NCI-H526 (cell line): Measurements from ENCODE around the gene GSTM2.

ENCODE experiments used
- DNase-seq, 2 experiments: peaks; one replicate each; lab custom pipeline; 2025; lab: John Stamatoyannopoulos, UW

Gene GSTM2

DNA sequence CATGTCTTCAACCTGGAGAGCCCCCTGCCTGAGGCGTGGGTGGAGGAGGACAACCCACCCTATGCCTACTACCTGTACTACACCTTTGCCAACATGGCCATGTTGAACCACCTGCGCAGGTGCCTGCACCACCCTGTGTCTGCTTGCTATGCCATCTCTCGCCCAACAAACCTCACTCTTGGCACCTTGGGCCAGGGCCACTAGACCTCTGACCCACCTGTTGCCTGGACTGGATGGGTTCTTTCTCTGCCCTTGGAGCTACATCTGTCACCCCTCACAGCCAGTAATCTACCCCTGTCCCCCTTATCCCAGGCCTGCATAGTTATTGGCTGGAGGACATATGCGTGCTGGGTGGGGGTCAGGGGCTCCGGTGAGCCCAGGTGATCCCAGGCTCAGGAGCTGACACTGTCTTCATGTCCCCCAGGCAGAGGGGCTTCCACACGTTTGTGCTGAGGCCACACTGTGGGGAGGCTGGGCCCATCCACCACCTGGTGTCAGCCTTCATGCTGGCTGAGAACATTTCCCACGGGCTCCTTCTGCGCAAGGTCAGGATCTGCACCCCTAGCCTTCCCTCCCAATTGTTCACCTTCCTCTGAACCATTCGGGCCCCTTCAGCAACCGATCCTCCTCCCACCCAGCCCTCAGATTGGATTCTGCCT lies 38.4 kb upstream of the GSTM2 start:
- DNase-seq, result no peak

DNA sequence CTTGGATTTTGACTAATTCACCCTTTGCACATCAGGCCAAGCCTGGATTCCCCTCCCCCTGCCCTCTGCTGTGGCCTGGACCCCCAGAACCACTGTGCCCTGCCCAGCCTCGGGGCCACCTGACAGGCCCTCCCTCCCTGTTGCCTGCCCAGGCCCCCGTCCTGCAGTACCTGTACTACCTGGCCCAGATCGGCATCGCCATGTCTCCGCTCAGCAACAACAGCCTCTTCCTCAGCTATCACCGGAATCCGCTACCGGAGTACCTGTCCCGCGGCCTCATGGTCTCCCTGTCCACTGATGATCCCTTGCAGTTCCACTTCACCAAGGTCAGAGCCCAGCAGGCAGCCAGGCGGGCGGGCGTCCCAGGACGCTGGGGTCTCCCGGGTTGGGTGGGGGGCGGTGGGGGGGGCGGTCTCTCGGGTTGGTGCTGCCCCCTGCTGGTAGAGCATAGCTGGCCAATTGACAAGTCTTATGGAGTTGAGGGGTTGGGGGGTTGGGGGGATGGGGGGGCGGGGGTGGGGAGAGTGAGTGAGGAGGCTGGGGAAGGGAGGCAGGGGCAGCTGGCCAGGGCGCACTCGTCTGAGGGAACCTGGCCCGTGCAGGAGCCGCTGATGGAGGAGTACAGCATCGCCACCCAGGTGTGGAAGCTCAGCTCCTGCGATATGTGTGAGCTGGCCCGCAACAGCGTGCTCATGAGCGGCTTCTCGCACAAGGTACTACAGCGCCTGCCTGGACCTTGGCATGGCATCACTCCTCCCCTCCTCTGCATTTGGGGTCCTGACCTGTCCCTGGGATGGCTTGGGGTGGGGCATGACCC lies 37.6 kb upstream of the GSTM2 start:
- peak in 1 of 2 experiments; percentile 43 for DNase-seq

DNA sequence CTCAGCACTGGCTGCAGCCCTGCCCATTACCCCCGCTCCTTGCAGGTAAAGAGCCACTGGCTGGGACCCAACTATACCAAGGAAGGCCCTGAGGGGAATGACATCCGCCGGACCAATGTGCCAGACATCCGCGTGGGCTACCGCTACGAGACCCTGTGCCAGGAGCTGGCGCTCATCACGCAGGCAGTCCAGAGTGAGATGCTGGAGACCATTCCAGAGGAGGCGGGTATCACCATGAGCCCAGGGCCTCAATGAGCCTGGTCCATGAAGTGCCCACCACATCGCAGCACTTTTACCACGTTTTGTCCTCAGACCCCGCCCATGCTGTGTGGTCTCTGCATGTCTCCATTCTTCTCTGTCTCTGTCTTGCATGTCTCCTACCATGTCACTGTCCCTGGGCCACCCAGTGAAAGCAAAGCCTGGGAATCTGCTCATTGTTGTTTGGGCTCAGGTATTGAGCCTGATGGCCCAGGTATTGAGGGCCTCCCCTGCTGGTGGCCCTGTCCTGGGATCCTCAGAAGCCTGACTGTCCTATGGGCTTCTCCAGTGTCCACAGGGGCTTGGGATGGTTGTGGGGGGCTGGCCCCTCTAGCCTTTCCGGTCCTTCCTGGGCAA lies 36.9 kb upstream of the GSTM2 start:
- DNase-seq, result no peak

DNA sequence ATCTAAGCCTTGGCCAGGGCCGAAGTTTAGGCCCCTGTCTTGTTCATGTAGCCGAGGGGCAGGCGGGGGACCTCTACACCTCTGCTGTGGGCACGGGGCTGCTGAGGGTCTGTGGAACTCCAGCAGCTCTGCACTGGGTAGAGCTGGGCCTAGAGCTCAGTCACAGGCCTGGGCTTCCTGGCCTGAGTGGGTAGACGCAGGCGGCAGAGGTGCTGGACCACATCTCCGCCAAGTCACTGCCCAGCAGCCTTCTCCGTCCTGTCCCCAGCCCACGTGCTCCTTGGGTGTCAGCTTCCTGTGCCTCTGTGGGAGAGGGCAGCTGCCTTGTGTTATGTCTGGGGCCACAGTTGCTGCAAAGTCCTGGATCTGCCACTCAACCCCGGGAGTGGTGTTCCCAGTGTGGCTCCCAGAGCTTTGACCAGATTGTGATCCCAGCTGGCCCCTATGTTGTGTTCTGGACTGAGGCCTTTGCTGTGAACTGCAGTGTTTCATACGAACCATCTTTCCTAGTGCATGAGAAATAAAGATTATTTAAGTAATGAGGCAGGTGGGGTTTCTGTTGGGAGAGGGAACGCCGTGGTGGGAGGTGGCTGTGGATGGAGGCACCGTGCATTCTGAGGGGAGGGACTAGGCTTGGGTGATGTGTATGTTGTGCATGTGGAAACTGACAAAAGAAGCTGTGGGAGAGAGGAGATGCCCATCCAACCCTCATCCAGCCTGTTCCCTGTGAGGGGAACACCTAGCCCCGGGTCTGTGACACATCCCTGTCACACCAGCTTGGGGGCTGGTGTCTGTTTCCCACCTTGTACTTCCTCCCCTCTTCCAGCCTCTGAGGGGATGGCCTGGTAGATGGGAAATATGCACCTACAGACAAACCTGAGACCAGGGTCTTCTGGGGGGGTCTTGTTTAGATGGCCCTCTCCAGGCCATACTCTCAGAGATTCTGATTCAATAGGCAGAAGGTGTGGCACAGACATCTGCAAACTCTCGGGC lies 36.0 kb upstream of the GSTM2 start:
- no peak for DNase-seq

DNA sequence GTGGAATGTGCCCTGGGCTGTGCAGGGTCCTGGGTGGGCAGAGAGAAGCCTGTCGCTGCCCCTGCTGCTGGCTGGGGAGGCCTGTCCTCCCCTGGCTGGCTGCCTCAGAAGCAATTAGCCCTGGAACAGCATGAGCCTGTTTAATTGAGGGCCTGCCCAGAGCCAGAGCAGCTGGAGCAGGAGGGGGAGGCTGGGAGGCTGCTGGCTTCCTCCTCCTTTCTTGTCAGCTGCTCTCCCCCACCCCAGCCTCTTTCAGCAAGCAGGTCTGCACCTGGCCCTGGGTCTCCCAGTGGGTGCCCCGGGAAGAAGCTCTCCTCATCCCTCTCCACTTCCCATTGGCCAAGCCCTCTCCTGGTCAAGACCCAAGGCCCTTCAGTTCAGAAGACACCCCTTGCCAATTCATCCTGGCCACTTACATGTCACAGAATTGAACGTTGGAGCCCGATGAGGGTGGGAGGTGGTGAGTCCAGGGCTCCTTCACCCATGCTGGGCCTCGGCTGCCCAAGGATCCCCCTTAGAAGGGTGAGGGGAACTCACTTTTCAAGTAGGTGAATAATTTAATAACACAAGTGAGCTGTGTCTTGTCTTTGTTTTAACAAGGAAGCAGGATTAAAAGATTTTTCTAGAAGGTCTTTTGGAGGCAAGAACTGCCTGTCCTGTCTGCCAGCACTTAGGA lies 35.0 kb upstream of the GSTM2 start:
- no peak for DNase-seq

DNA sequence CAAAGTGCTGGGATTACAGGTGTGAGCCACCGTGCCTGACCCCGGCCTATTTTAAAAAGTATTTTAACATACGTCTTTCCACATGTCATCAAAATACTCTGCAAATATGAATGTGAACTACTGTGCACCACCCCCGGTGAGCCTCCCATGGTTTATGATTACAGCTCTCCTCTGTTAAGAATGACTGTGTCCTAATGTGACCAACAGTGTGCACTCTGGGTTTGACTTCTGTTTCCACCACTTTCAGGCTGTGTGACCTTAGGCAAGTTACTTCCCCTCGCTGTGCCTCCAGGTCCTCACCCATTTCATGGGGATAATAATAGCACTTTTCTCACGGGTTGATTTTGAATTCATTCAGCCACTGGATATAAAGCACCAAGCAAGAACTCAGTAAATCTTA lies 33.6 kb upstream of the GSTM2 start:
- no peak for DNase-seq

DNA sequence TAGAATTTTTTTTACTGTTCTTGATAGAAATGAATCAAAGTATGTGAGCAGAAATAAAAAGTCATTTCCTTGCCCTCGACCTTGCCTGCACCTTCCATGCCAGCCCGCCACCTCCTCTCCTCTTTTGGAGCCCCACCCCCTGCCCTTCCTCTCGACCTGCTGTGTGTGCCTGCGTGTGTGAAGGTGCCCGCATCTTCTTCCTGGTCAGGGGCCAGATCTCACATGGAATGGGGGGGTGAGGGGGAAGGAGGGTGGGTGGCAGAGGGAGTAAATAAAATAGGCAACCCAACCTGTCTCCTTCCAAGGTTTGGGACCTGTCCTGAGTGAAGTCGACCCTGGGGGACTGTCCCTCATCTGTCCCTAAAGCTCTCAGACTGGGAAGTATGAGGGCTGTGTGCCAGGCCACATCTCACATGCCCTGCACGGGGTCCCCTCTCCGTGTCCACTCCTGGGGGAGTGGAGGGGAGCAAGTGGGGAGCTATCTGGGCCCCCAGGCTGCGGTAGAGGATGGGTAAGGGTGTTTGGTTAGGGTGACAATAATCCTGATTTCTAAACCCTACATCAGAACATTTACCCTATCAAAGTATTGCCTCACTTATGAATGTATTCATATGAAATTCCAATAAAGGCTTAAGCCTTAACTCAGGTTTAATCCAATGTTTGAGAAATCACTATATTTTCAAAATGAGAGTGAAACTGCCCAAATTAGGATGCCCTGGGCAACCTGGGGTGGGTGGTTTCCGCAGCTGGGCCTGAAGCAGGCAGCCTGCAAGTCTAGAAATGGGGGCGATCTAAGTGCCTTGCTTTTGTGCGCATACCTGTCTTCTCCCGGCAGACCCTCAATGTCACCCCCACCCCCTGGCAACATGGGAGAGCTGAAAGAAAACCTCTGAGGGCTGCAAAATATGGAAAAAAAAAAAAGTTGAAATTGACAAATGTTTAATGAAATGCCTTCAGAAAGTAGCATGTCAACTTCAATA lies 32.8 kb upstream of the GSTM2 start:
- DNase-seq, result no peak

DNA sequence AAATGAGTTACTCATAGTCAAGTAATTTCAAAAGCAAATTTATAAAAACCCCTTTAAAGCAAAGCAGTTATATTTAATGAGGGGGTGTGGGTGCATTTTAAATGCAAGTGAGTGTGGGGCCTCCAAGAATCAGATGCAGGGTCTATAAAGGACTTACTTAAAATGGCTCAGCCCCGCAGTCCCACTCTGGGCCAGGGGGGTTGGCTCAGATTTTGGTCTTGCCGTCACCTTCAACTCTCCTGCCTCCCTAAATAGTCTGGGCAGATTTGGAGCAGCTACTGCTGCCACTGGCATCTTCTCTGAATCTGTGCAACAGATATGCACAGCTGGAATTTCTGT lies 32.0 kb upstream of the GSTM2 start:
- DNase-seq, result no peak

DNA sequence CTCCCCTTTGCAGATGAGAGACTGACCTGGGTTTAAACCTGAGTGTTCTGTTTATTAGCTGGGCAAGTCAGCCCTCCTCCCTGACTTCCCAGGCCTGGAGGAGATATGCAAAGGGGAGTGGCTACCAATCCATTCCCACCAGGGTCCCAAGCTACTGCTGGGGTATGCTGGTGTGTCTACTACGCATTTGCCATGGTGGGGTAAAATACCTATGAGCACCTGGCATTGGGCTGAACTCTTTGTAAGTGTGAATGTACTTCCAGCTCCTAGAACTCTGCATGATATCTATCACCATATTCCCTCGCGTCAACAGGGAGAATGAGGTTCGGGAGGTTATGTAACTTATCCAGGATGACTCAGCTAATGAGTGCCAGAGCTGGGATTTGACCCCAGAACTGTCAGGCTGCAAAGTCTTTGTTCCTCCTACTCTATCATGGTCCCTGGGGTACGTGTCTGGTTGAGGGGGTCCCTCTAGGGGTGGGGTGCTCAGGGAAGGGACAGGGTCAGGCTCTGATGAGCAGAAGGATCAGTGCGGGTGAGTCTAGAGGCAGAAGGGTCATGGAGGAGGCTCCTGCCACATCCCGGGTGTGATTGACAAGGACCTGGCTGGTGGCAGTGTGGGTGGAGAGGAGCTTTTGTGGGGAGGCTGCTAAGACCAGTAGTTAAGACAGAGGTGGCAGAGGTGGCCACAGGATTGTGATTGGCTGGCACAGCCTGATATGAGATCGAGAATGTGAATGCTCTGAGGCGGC lies 31.5 kb upstream of the GSTM2 start:
- no peak for DNase-seq

DNA sequence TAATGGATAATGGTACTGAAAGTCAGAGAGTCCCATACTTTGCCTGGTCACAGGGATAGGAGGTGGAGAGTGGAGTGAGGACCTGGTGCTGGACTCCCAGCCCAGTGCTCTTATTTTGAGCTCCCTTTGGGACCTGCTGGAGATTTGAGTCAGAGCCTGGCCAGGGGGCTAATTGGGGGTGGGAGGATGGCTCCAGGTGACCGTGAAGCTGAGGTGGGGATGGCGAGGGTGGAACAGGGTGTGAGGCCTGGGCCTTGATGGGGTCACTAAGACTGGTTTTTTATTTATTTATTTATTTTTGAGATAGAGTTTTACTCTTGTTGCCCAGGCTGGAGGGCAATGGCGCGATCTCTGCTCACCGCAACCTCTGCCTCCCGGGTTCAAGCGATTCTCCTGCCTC lies 30.4 kb upstream of the GSTM2 start:
- DNase-seq, result no peak

DNA sequence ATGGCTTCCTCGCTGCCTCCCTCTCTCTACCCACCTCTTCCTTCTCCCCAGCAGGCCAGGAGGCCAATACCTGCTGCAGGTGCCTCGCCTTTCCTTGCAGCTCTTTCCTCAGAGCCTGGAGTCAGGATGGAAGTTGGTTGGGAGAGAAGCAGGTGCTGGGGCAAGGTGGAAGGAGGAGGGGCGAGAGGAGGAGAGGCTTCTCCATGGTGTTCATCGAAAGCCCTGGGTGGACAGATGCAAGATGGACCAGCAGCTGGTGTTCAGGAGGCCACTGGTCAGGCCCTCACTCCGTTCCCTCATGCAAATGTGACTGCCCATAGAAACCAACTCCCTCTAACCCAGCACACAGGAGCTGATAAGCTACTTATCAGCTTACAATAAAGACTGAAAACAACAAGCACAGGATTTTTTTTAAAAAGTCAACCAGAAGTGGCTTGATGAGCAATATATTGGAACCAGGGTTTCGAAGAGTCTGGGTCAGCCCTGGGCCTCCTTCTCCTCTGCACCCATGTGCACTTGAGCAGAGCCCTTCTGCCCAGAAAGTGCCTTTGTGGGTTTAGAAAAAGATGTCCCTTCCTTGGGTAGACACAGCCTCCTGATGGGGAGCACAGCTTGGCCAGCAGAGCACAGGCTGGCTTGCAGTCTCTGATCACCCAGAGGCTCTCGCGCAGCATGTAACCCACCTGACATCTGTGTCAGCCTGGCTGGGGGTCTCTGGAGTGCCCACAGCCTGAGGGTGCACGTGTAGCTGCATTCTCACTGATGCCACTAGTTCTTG lies 28.6 kb upstream of the GSTM2 start:
- DNase-seq, result no peak

DNA sequence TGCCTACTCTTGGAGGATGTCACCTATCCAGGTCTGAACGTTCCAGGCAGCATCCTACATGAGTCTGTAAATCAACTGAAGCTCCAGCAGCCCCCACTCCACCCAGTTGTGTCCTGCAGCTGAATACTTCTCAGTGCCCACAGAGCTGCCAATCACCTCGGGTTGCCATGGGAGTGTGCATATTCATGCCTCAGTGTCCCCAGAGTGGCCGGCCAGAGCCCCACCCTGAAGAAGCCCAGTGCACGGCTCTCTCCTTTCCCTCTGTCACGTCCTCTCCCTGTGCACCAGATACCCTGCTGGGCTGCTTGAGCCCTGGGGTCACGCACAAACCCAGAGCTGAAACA lies 28.0 kb upstream of the GSTM2 start:
- no peak for DNase-seq

DNA sequence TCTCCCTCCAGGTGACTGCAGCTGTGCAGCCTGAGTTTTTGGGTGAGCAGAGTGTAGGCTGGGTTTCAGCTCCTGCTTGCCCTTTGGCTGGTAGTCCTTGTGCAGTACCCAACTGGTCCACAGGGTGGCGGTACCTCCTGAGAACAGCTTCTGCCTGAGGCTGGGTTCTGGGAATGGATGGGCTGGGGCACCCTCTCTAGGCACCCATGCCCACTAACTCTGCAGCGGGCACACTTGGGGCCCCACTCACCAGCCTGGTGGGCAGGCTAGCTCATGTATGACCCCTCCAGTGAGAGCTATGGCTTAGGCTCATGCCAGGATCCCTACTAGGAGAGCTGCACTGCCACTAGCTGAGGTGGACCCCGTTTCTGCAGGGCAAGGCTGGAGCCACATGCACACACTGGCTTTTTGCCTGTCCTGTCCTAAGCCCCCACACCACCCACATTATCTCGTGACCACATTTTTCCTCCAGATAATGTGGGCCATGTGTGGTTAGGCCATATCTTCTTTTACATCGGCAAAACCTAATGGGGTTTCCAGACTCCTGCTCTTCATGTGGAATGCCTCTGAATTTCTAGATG lies 27.5 kb upstream of the GSTM2 start:
- peak; percentile 64 to 86 for DNase-seq

DNA sequence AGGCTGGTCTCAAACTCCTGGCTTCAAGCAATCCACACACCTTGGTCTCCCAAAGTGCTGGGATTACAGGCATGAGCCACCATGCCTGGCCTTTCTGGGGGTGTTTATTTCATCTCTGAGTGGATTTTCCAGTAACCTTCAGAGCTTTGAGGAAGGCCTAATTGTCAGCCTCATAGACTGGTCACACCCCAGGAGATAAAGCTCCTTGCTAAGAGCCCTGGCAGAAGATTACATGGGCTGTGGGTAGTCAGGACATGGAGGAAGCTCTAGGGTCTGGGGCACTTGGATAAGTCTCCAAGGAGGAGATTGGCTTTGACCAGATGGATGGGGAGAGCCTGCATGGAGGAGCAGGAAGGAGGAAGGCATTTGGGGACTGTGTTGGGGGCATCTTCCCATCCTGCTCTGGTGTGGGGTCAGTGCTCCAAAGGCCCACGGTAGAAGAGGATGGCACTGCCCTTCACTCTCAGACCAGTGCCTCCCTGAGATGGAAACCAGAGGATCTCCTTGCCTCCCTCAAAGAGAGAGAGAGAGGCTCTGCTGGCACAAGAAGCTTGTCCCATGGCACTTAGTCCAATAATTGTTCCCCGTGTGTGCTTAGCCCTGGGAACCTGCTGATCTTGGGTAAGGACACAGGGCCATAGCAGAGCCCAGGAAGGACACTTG lies 26.6 kb upstream of the GSTM2 start:
- DNase-seq, result no peak

DNA sequence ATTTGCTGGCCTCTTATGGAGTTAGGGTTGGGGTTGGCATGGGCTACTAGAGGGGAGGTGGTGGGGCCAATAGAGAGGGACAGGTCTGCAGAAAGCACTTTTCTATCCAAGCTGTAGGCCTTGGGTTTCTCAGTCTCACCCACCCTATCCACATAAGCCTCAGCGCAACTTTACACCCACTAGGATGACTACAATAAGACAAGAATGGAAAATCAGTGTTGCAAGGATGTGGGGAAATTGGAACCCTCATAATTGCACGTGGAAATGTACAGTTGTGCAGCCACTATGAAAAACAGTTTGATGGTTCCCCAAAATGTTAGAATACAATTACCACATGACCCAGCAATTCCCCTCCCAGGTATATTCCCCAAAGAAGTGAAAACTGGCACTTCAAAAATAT lies 26.0 kb upstream of the GSTM2 start:
- no peak for DNase-seq

DNA sequence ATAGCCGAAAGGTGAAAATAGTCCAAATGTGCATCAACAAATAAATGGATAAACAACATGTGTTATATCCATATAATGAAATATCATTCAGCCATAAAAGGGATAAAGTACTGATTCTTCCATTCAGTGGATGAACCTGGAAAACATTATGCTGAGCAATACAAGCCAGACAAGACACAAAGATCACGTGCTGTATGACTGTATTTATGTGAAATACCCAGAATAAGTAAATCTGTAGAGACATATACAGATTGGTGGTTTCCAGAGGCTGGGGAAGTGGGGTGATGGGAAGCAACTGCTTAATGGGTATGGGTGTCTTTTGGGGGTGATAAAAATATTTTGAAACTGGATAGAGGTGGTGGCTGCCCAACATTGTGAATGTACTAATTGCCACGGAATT lies 25.2 kb upstream of the GSTM2 start:
- no peak for DNase-seq

DNA sequence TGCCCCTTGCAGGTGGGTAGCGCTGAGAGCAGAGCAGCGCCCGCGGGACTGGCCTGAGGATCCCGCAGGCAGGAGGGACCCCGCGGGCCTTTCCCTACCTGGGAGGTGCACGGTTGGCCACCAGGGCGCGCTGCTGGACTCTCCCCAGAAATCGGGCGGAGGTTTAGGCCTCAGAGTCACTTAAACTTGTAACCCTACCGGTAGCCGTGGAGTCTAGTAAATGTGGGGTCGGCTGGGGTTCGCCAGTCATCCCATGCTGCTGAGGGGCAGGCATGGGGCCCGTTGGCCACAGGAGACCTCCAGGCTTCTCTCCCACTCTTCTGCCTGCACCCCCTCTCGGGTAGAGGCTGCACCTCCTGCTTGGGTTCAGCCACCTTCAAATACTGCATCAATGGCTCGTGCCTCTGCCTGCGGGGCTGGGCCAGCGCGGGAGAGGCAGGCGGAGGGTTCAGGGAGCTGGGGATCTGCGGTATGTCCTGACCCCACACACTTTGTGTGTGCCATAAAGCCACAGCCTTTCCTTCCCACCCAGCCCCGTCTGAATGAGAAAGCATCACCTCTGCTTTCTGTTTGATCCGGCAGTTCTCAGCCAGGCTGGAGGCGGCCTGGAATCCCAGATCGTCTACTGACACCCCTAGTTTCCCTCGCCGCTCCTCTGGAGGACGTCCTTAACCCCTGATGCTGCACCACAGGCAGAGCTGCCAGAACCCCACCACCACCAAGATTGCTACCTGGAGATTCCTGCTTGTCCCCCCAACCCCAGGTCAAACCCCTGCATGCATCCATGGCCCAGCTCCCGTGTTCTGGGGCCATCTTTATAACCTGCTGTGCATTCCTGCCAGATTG lies 24.2 kb upstream of the GSTM2 start:
- peak; percentile 43 to 94 for DNase-seq
